GM23248 (cell line): ENCODE data around the gene CPS1.

Experiments
- EZH2 ChIP-seq: fragments of 200-600 bp; sonication (generic); IDR thresholded peaks from 2 replicates; pipeline ENCODE4 v1.6.1; 2018; ENCODE audit warnings: antibody characterized with exemption, mild to moderate bottlenecking; ENCODE audit not compliant: insufficient read depth, poor library complexity, severe bottlenecking
- EZH2phosphoT487 ChIP-seq: fragments of 200-600 bp; sonication (generic); IDR thresholded peaks from 2 replicates; pipeline ENCODE4 v1.6.1; 2018; ENCODE audit warnings: antibody characterized with exemption, moderate library complexity, mild to moderate bottlenecking, low read depth; ENCODE audit not compliant: insufficient read depth

DNA sequence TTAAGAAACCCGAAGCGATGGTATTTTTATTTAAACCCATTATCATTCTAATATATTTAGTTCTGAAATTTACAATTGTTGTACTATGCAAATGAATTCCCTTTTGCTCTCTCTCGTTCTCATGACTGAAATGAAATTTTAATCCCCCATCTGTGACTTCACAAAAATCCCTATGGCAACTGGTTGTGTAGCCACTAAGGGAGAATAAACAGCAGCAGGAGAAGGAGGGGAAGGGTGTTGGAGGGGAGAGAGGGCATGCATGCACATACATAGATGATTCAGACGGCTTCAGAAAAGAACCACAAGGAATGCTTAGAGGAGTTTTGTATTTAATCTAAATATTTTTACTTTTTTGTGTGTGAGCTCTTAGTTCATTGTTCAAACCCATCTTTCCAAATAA, 36.8 kb downstream of the CPS1 start:
- TF ChIP-seq EZH2 = no peak
- TF ChIP-seq EZH2phosphoT487 = no peak
